ENCODE data around the gene SMARCB1.

GRCh38 chr22:23836281-23836680 lies 49.5 kb downstream of the SMARCB1 start:
- TF ChIP-seq CTCF (IDR thresholded peaks at IDR 0.05) (no peak), POLR2A (IDR thresholded peaks at IDR 0.05) (no peak)
